ENCODE measurements around the gene RUSC1. TPM values are rescaled to one million over a fixed set of nuclear protein-coding genes. Genes with fewer than 3 reads are reported as not detected.

Gene RUSC1
- total RNA-seq, 1 donor from 2014 or later, result 13.2 TPM

- DNase-seq (ENCODE audit: low read depth) (peak; percentile 32), FAIRE-seq (no peak)
- TF ChIP-seq CTCF (IDR thresholded peaks at IDR 0.05; ENCODE audit: insufficient read depth, low read length, severe bottlenecking), result no peak
- peaks cover 5% of the 10 kb centered on the region for H3K36me3 ChIP-seq (ENCODE audit: control insufficient read depth, insufficient read depth, low read length)
- no peaks in the 10 kb centered on the region for H3K27me3 ChIP-seq (ENCODE audit: control insufficient read depth, insufficient read depth, low read length)
- no peak overlapping the region for H3K4me3 ChIP-seq (ENCODE audit: low read depth, low read length)
Observed at GRCh38 chr1:155307247-155307740, 13.4 kb upstream of the RUSC1 start.

GRCh38 chr1:155308493-155309422, 11.9 kb upstream of the RUSC1 start, which contains the start of gene FDPS:
TSS of gene FDPS (plus strand) at chr1:155308866. CDS start at chr1:155309790, 924 bp downstream.
- DNase-seq (ENCODE audit: low read depth) (peak; percentile 98), FAIRE-seq (no peak)
- Histone ChIP-seq H3K27me3 (ENCODE audit: control insufficient read depth, insufficient read depth, low read length) (no peaks in the 10 kb centered on the region), H3K36me3 (ENCODE audit: control insufficient read depth, insufficient read depth, low read length) (peaks cover 11% of the 10 kb centered on the region), H3K4me3 (ENCODE audit: low read depth, low read length) (peak within 1 kb of the TSS; percentile 66)
- no peak for TF ChIP-seq CTCF (IDR thresholded peaks at IDR 0.05; ENCODE audit: insufficient read depth, low read length, severe bottlenecking)

GRCh38 chr1:155309423-155310021, 11.2 kb upstream of the RUSC1 start:
- Histone ChIP-seq H3K27me3 (ENCODE audit: control insufficient read depth, insufficient read depth, low read length) (no peaks in the 10 kb centered on the region), H3K4me3 (ENCODE audit: low read depth, low read length) (peak overlapping the region; percentile 66), H3K36me3 (ENCODE audit: control insufficient read depth, insufficient read depth, low read length) (peaks cover 11% of the 10 kb centered on the region)
- no peak for FAIRE-seq
- DNase-seq (ENCODE audit: low read depth), result no peak
- peak; percentile 1 for TF ChIP-seq CTCF (IDR thresholded peaks at IDR 0.05; ENCODE audit: insufficient read depth, low read length, severe bottlenecking)

GRCh38 chr1:155313261-155313660, 7.4 kb upstream of the RUSC1 start:
- no peak for FAIRE-seq
- no peak for TF ChIP-seq CTCF (IDR thresholded peaks at IDR 0.05; ENCODE audit: insufficient read depth, low read length, severe bottlenecking)
- DNase-seq (ENCODE audit: low read depth), result no peak
- Histone ChIP-seq H3K36me3 (ENCODE audit: control insufficient read depth, insufficient read depth, low read length) (peaks cover 13% of the 10 kb centered on the region), H3K4me3 (ENCODE audit: low read depth, low read length) (no peak overlapping the region), H3K27me3 (ENCODE audit: control insufficient read depth, insufficient read depth, low read length) (no peaks in the 10 kb centered on the region)

GRCh38 chr1:155316922-155317321, 3.8 kb upstream of the RUSC1 start:
- H3K4me3 ChIP-seq (ENCODE audit: low read depth, low read length), result no peak overlapping the region
- H3K36me3 ChIP-seq (ENCODE audit: control insufficient read depth, insufficient read depth, low read length), result peaks cover 13% of the 10 kb centered on the region
- no peak for TF ChIP-seq CTCF (IDR thresholded peaks at IDR 0.05; ENCODE audit: insufficient read depth, low read length, severe bottlenecking)
- no peak for FAIRE-seq
- DNase-seq (ENCODE audit: low read depth), result no peak
- H3K27me3 ChIP-seq (ENCODE audit: control insufficient read depth, insufficient read depth, low read length), result no peaks in the 10 kb centered on the region
